NB4 (cell line): ENCODE data around the gene HBB.

Experiments used
- MYC ChIP-seq: IDR thresholded peaks from 2 replicates; pipeline ENCODE4 v1.6.1; 2011; ENCODE audit warnings: low read depth, low read length
- POLR2A ChIP-seq: IDR thresholded peaks from 2 replicates; pipeline ENCODE4 v1.6.1; 2011; ENCODE audit warnings: mild to moderate bottlenecking; ENCODE audit not compliant: insufficient read length; ENCODE audit errors: extremely low read depth
- TF ChIP-seq, protein P1 (sequence below): IDR thresholded peaks from one replicate; pipeline ENCODE4 v1.5.1; 2012; ENCODE audit warnings: low read depth, low read length
- TF ChIP-seq, protein P2 (sequence below): IDR thresholded peaks from 2 replicates; pipeline ENCODE4 v1.6.1; 2011; ENCODE audit warnings: low read depth, low read length

DNA sequence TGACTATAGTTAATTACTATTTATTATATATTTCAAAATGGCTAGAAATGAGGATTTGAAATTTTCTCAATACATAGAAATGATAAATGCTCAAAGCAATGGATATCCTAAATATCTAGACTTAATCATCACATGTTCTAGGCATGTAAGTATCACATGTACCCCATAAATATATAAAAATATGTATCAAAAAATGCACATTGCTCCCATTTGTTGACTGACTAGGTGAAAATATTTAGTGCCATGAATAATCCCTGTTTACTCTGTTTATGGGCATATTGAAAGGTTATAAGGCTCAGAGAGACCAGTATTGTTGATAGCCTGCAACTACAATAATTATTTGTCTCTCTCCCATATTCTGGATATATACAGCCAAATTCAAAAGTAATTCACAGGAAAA is 39.7 kb upstream of the HBB start:
- TF ChIP-seq POLR2A (no peak), MYC (no peak)
- TF ChIP-seq, protein P1, sequence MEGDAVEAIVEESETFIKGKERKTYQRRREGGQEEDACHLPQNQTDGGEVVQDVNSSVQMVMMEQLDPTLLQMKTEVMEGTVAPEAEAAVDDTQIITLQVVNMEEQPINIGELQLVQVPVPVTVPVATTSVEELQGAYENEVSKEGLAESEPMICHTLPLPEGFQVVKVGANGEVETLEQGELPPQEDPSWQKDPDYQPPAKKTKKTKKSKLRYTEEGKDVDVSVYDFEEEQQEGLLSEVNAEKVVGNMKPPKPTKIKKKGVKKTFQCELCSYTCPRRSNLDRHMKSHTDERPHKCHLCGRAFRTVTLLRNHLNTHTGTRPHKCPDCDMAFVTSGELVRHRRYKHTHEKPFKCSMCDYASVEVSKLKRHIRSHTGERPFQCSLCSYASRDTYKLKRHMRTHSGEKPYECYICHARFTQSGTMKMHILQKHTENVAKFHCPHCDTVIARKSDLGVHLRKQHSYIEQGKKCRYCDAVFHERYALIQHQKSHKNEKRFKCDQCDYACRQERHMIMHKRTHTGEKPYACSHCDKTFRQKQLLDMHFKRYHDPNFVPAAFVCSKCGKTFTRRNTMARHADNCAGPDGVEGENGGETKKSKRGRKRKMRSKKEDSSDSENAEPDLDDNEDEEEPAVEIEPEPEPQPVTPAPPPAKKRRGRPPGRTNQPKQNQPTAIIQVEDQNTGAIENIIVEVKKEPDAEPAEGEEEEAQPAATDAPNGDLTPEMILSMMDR, result no peak
- TF ChIP-seq, protein P2, sequence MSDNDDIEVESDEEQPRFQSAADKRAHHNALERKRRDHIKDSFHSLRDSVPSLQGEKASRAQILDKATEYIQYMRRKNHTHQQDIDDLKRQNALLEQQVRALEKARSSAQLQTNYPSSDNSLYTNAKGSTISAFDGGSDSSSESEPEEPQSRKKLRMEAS, result no peak
